ENCODE results near the gene MACROD2. TPM values are rescaled to one million over a fixed set of nuclear protein-coding genes. Genes with fewer than 3 reads are reported as not detected.

MACROD2 gene
- total and polyA plus RNA-seq, 2 of the 4 experiments (the other 2 are of a cell fraction), result not detected

DNA sequence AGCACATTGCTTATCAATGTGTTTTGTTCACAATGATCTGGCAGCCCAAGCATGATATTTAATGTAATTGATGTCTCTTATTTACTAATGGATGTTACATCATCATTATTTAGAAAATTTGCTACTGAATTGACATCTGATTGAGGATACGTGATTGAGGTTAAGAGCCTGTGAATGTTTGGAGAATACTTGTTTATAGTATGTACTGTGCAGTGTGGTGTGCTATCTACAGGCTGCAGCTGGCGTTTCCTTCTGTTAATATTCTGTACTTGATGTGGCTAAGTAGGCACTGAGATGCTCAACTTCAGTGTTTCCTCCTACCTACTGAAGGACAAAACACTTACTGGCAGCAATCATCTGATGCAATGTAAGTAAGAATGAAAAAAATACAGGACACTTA, 1051.7 kb downstream of the MACROD2 start:
- no peaks in the 10 kb centered on the region for H3K9me1 ChIP-seq (ENCODE audit: insufficient read depth, low read length)
- H3K36me3 ChIP-seq (ENCODE audit: control insufficient read depth, insufficient read depth, low read length), result no peaks in the 10 kb centered on the region
- intact Hi-C loops (cut with micrococcal nuclease), result no loop called here
- no peak overlapping the region for H4K5ac ChIP-seq (ENCODE audit: low read depth, low read length)
- TF ChIP-seq CEBPB (IDR thresholded peaks at IDR 0.05; ENCODE audit: low read depth, low read length) (no peak), RCOR1 (IDR thresholded peaks at IDR 0.05; ENCODE audit: insufficient replicate concordance, low read length) (no peak), MAFK (IDR thresholded peaks at IDR 0.05; ENCODE audit: low read depth, low read length) (no peak), SMC3 (IDR thresholded peaks at IDR 0.05; ENCODE audit: low read depth, low read length) (no peak), BHLHE40 (IDR thresholded peaks at IDR 0.05; ENCODE audit: low read depth, low read length) (no peak), MAZ (IDR thresholded peaks at IDR 0.05; ENCODE audit: borderline replicate concordance, low read depth, low read length) (no peak), RFX5 (IDR thresholded peaks at IDR 0.05; ENCODE audit: low read depth, low read length) (no peak), FOS (IDR thresholded peaks at IDR 0.05; ENCODE audit: low read depth, low read length) (no peak), USF2 (IDR thresholded peaks at IDR 0.05; ENCODE audit: low read depth, low read length) (no peak), NFE2L2 (IDR thresholded peaks at IDR 0.05; ENCODE audit: low read depth, low read length) (no peak), POLR2A (IDR thresholded peaks at IDR 0.05; ENCODE audit: low read depth, low read length) (no peak), MXI1 (IDR thresholded peaks at IDR 0.05; ENCODE audit: borderline replicate concordance, low read depth, low read length) (no peak), CHD1 (IDR thresholded peaks at IDR 0.05; ENCODE audit: low read depth, low read length) (no peak), CTCF (conservative IDR thresholded peaks at IDR 0.05; ENCODE audit: low read depth, low read length) (no peak), RAD21 (IDR thresholded peaks at IDR 0.05; ENCODE audit: low read length) (no peak)
- TF ChIP-seq, protein P1, sequence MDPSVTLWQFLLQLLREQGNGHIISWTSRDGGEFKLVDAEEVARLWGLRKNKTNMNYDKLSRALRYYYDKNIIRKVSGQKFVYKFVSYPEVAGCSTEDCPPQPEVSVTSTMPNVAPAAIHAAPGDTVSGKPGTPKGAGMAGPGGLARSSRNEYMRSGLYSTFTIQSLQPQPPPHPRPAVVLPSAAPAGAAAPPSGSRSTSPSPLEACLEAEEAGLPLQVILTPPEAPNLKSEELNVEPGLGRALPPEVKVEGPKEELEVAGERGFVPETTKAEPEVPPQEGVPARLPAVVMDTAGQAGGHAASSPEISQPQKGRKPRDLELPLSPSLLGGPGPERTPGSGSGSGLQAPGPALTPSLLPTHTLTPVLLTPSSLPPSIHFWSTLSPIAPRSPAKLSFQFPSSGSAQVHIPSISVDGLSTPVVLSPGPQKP (IDR thresholded peaks at IDR 0.05; ENCODE audit: borderline replicate concordance, low read depth, low read length), result no peak
- no peak overlapping the region for H4K91ac ChIP-seq (ENCODE audit: insufficient read depth, low read depth, low read length)
- H2AFZ ChIP-seq (replicated peaks; ENCODE audit: low read length, poor library complexity), result no peak overlapping the region
- H4K20me1 ChIP-seq (ENCODE audit: insufficient read depth, low read length), result no peaks in the 10 kb centered on the region
- no peaks in the 10 kb centered on the region for H3K79me1 ChIP-seq (ENCODE audit: low read depth in 1 of 2, low read length in 2 of 2)
- H3K14ac ChIP-seq (replicated peaks; ENCODE audit: low read depth, low read length), result no peak overlapping the region
- no peak overlapping the region for H3K18ac ChIP-seq (ENCODE audit: low read depth, low read length)
- H2AK9ac ChIP-seq (replicated peaks; ENCODE audit: low read depth, low read length, poor library complexity), result no peak overlapping the region
- peaks cover 4% of the 10 kb centered on the region for H3K9me3 ChIP-seq (ENCODE audit: control insufficient read depth, insufficient read depth, low read length)
- H3K4me2 ChIP-seq (ENCODE audit: low read depth, low read length), result no peak overlapping the region
- H3K9ac ChIP-seq (ENCODE audit: low read depth, low read length), result no peak overlapping the region
- DNase-seq (no peak), ATAC-seq (ENCODE audit: low read depth) (no peak)
- no peak overlapping the region for H4K8ac ChIP-seq (ENCODE audit: low read depth in 2 of 2, low read length in 2 of 2)
- no peak overlapping the region for H2BK15ac ChIP-seq (ENCODE audit: low read depth, low read length)
- ChIA-PET POLR2A (ENCODE audit: unreplicated experiment) (no interaction called here), CTCF (no interaction called here)
- no peak overlapping the region for H3K23ac ChIP-seq (ENCODE audit: low read depth, low read length)
- BruUV-seq (replicated peaks), result no TSS peak
- H2BK5ac ChIP-seq (ENCODE audit: low read depth, low read length, poor library complexity, severe bottlenecking), result no peak overlapping the region
- no CpG with 5 or more reads among the region's 2 CpGs for WGBS, 2 experiments (ENCODE audit: extremely low coverage in 2 of 2, insufficient read length in 1 of 2)
- dilution Hi-C loops (cut with HindIII; ENCODE audit: low sequenced_read_pairs, unreplicated experiment), result no loop called here
- no peak overlapping the region for H3K27ac ChIP-seq (ENCODE audit: insufficient read depth, low read length)
- H3K4ac ChIP-seq (ENCODE audit: low read depth, low read length), result no peak overlapping the region
- in situ Hi-C loops (cut with MboI; ENCODE audit: low sequenced_read_pairs), result no loop called here
- no peak overlapping the region for H2BK20ac ChIP-seq (ENCODE audit: low read depth, low read length)
- H3K56ac ChIP-seq (ENCODE audit: extremely low read depth, insufficient read depth, low read length), result no peak overlapping the region
- H2AK5ac ChIP-seq (ENCODE audit: low read depth, low read length), result no peak overlapping the region
- no peaks in the 10 kb centered on the region for H3K4me1 ChIP-seq (ENCODE audit: control insufficient read depth, insufficient read depth, low read length)
- no peaks in the 10 kb centered on the region for H3K27me3 ChIP-seq (ENCODE audit: control insufficient read depth, insufficient read depth, low read length)
- H3K4me3 ChIP-seq (ENCODE audit: insufficient read depth, low read depth, low read length), result no peak overlapping the region
- no peak overlapping the region for H2BK120ac ChIP-seq (ENCODE audit: low read depth, low read length)

All from IMR-90 (cell line).